ENCODE data around the gene CAMLG.

DNA sequence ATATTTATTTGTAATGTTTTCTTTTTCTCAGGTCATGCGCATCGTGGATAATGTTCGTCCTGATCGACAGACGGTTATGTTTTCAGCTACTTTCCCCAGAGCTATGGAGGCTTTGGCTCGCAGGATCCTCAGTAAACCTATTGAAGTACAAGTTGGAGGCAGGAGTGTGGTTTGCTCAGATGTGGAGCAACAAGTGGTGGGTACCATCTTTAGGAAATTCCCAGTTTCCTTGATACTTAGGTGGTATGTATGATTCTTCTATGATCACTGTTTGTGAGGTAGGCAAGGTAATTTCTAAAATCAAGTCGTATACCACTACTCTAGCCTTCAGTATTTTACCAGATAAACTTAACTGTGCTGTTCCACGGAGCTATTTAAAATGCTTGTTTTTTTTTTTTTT, 56.5 kb downstream of the CAMLG start:
- TF ChIP-seq, protein P1, sequence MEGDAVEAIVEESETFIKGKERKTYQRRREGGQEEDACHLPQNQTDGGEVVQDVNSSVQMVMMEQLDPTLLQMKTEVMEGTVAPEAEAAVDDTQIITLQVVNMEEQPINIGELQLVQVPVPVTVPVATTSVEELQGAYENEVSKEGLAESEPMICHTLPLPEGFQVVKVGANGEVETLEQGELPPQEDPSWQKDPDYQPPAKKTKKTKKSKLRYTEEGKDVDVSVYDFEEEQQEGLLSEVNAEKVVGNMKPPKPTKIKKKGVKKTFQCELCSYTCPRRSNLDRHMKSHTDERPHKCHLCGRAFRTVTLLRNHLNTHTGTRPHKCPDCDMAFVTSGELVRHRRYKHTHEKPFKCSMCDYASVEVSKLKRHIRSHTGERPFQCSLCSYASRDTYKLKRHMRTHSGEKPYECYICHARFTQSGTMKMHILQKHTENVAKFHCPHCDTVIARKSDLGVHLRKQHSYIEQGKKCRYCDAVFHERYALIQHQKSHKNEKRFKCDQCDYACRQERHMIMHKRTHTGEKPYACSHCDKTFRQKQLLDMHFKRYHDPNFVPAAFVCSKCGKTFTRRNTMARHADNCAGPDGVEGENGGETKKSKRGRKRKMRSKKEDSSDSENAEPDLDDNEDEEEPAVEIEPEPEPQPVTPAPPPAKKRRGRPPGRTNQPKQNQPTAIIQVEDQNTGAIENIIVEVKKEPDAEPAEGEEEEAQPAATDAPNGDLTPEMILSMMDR (IDR thresholded peaks at IDR 0.05; ENCODE audit: low read depth, low read length) = no peak
- no peak for TF ChIP-seq EZH2phosphoT487 (IDR thresholded peaks at IDR 0.05; ENCODE audit: low read depth)
